SK-N-MC (cell line): Measurements from ENCODE around the gene LSM10.

Experiments used
- FOXP2 ChIP-seq: optimal IDR thresholded peaks from 2 replicates; pipeline ENCODE3; 2011; ENCODE audit warnings: mild to moderate bottlenecking, moderate library complexity; ENCODE audit not compliant: insufficient read depth; ENCODE audit errors: extremely low read length, control extremely low read depth
- POLR2AphosphoS5 ChIP-seq: IDR thresholded peaks from 2 replicates; pipeline ENCODE4 v1.6.1; 2012; ENCODE audit warnings: mild to moderate bottlenecking, low read depth, low read length, borderline replicate concordance

DNA sequence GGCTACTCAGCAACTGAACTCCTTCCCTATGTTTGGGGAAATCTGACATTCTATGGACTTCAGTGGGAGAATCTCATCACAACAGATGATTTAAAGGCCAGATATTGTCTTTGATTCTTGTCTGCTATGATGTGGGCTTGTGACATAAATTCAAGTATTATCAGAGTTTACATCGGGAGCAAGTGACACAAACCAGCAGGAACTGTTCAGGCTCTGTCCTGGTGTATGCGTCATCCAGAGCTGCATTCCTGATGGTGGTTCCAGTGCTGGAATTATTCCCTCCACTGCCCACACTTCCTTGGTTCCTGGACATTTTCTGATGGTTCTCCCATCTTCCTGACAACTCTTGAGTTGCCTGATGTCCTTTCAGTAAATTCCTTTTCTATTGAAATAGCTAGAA is 10.8 kb upstream of the LSM10 start:
- no peak for TF ChIP-seq FOXP2
- no peak for TF ChIP-seq POLR2AphosphoS5
